Spleen (tissue), 11 donors: ENCODE results near the gene NINJ1. TPM values are rescaled to one million over a fixed set of nuclear protein-coding genes. Genes with fewer than 3 reads are reported as not detected.

Source experiments
- DNase-seq: peaks from one replicate; pipeline ENCODE4 v3.0.0-alpha.2; 2020
- H3K27ac ChIP-seq, 8 donors: fragments of 200-600 bp; sonication (generic) in 7 of 8; 1 replicate in 4 of 8; 2 replicates in 4 of 8; pipeline versions ENCODE4 v1.5.0 to v1.8.0; 2016 to 2021; ENCODE audit warnings: inconsistent platforms in 4 of 8, mild to moderate bottlenecking in 4 of 8, moderate library complexity in 1 of 8
- H3K27me3 ChIP-seq, 7 donors: fragments of 200-600 bp; sonication (generic) in 6 of 7; replicated peaks in 1 of 7; 1 replicate in 4 of 7; 2 replicates in 3 of 7; pipeline versions ENCODE4 v1.5.0 to v1.8.0; 2016 to 2021; ENCODE audit warnings: inconsistent platforms in 3 of 7, mild to moderate bottlenecking in 1 of 7
- H3K36me3 ChIP-seq, 6 donors: fragments of 200-600 bp; sonication (generic) in 5 of 6; 1 replicate in 4 of 6; 2 replicates in 2 of 6; pipeline versions ENCODE4 v1.5.0 to v1.8.0; 2016 to 2021; ENCODE audit warnings: inconsistent platforms in 2 of 6
- H3K4me1 ChIP-seq, 6 donors: fragments of 200-600 bp; sonication (generic) in 5 of 6; 1 replicate in 3 of 6; 2 replicates in 3 of 6; pipeline versions ENCODE4 v1.5.0 to v1.8.0; 2016 to 2021; ENCODE audit warnings: inconsistent platforms in 3 of 6
- H3K4me3 ChIP-seq, 8 donors: fragments of 200-600 bp; sonication (generic) in 7 of 8; 1 replicate in 4 of 8; 2 replicates in 4 of 8; pipeline versions ENCODE4 v1.5.0 to v1.8.0; 2016 to 2021; ENCODE audit warnings: inconsistent platforms in 4 of 8, mild to moderate bottlenecking in 4 of 8, moderate library complexity in 2 of 8
- H3K9me3 ChIP-seq, 8 donors: fragments of 200-600 bp; sonication (generic) in 7 of 8; 1 replicate in 4 of 8; 2 replicates in 4 of 8; pipeline versions ENCODE4 v1.5.0 to v1.8.0; 2016 to 2021; ENCODE audit warnings: inconsistent platforms in 4 of 8
- CTCF ChIP-seq, 11 experiments: fragments of 200-600 bp in 7 of 11; fragments of 450-650 bp in 4 of 11; sonication (generic) in 4 of 11; IDR thresholded peaks in 8 of 11; conservative IDR thresholded peaks in 3 of 11; 1 replicate in 7 of 11; 2 replicates in 4 of 11; pipeline versions ENCODE4 v1.4.0 to v1.8.0; 2016 to 2021; ENCODE audit warnings: antibody characterized with exemption in 11 of 11, inconsistent platforms in 4 of 11, mild to moderate bottlenecking in 1 of 11
- POLR2A ChIP-seq, 3 donors: fragments of 450-650 bp; IDR thresholded peaks; one replicate each; pipeline ENCODE4 v1.5.1; 2017; ENCODE audit warnings: antibody characterized with exemption in 3 of 3, mild to moderate bottlenecking in 1 of 3
- POLR2AphosphoS5 ChIP-seq, 3 donors: sonication (generic); formaldehyde crosslinking; IDR thresholded peaks; one replicate each; pipeline ENCODE4 v1.5.1; 2017; ENCODE audit warnings: antibody characterized with exemption in 3 of 3
- WGBS, 5 donors: extraction: QIAGEN DNeasy Blood & Tissue Kit in 3 of 5; methylation state at CpG; one replicate each; pipeline versions ENCODE4 v1.1.5 to v1.1.7; 2013 to 2018; 5-methylcytosine and 5-hydroxymethylcytosine counted together
- intact Hi-C: fragments of 100-400 bp; cut with DNase I; formaldehyde crosslinking; loops from one replicate; pipeline ENCODE4 v1.15.0; 2023; ENCODE audit warnings: low total_unique reads
- polyA plus RNA-seq, 3 donors: library from polyadenylated mRNA; stranded (reverse); fragments of 200-250 nt; gene quantifications; one replicate each; pipeline ENCODE4 v1.2.1, GENCODE V29; 2013
- total RNA-seq, 7 donors: library from RNA; depleted of rRNA in 3 of 7; stranded (reverse); fragments of >200 nt in 3 of 7; fragmentation: NEBNext Ultra II Directional in 4 of 7; extraction: Animal tissue kit (Norgen Biotek cat#: 25700) in 4 of 7; gene quantifications; one replicate each; pipeline versions ENCODE4 v1.1.0 to v1.2.1, GENCODE V29; 2016 to 2021
- donor health status: healthy with polysubstance abuse.
- donor health status: DM: no; HTN: no; CAD: no; lungs with moderate emphysema.
- donor health status: DM: no; HTN: no; CAD: no.
- donor health status: Bipolar disorder and iron deficiency.
- donor health status: healthy.
- donor health status: DM: no; HTN: no; CAD: no.
- donor health status: DM: yes; HTN: yes; CAD: no.

NINJ1 gene
- total and polyA plus RNA-seq, 10 donors: 26.5 to 142 (median 104) TPM

- H3K27ac ChIP-seq: peak overlapping the region; percentile 1 to 76 (median 60)
- no peak for DNase-seq
- H3K27me3 ChIP-seq: peaks cover 0 to 36% (median 5%) of the 10 kb centered on the region in 7 donors
- 68 to 85% (median 80%) methylated on average over 6 of the region's 6 CpGs for WGBS, 5 donors
- no peaks in the 10 kb centered on the region for H3K36me3 ChIP-seq
- H3K4me1 ChIP-seq: peaks cover 0 to 38% (median 18%) of the 10 kb centered on the region in 6 donors
- TF ChIP-seq POLR2AphosphoS5 (IDR thresholded peaks at IDR 0.05) (peak in 2 of 3 donors; percentile 37 to 62), CTCF (IDR thresholded peaks at IDR 0.05 in 8 of 11, conservative IDR thresholded peaks at IDR 0.05 in 3 of 11) (no peak), POLR2A (IDR thresholded peaks at IDR 0.05) (no peak)
- no peaks in the 10 kb centered on the region for H3K9me3 ChIP-seq
- intact Hi-C loops: no loop called here
- no peak overlapping the region for H3K4me3 ChIP-seq
Measured at GRCh38 chr9:93177676-93178075, 43.6 kb upstream of the NINJ1 start.

- peaks cover 0 to 10% (median 0%) of the 10 kb centered on the region in 7 donors for H3K27me3 ChIP-seq
- H3K27ac ChIP-seq: no peak overlapping the region
- no peaks in the 10 kb centered on the region for H3K9me3 ChIP-seq
- intact Hi-C loops: no loop called here
- no peak overlapping the region for H3K4me3 ChIP-seq
- WGBS, 5 donors: 78 to 87% (median 84%) methylated on average over 3 of the region's 3 CpGs
- no peaks in the 10 kb centered on the region for H3K36me3 ChIP-seq
- TF ChIP-seq CTCF (IDR thresholded peaks at IDR 0.05 in 8 of 11, conservative IDR thresholded peaks at IDR 0.05 in 3 of 11) (no peak), POLR2AphosphoS5 (IDR thresholded peaks at IDR 0.05) (no peak), POLR2A (IDR thresholded peaks at IDR 0.05) (no peak)
- H3K4me1 ChIP-seq: peaks cover 0 to 38% (median 18%) of the 10 kb centered on the region in 6 donors
- no peak for DNase-seq
Measured at GRCh38 chr9:93174976-93175375, 40.9 kb upstream of the NINJ1 start.

- H3K27me3 ChIP-seq: no peaks in the 10 kb centered on the region
- peaks cover 0 to 36% (median 18%) of the 10 kb centered on the region in 6 donors for H3K4me1 ChIP-seq
- no peak for DNase-seq
- H3K36me3 ChIP-seq: no peaks in the 10 kb centered on the region
- intact Hi-C loops: no loop called here
- H3K27ac ChIP-seq: peak overlapping the region in 5 of 8 donors; percentile 33 to 63 (median 45)
- TF ChIP-seq CTCF (IDR thresholded peaks at IDR 0.05 in 8 of 11, conservative IDR thresholded peaks at IDR 0.05 in 3 of 11): no peak
- no peak for TF ChIP-seq POLR2A (IDR thresholded peaks at IDR 0.05)
- peak in 1 of 3 donors; percentile 34 for TF ChIP-seq POLR2AphosphoS5 (IDR thresholded peaks at IDR 0.05)
- H3K4me3 ChIP-seq: no peak overlapping the region
- no peaks in the 10 kb centered on the region for H3K9me3 ChIP-seq
- 40 to 70% (median 63%) methylated on average over 9 to 12 of the region's 12 CpGs for WGBS, 5 donors
Measured at GRCh38 chr9:93173365-93174051, 39.5 kb upstream of the NINJ1 start.

- no peaks in the 10 kb centered on the region for H3K9me3 ChIP-seq
- intact Hi-C loops: no loop called here
- no peak for DNase-seq
- no peak for TF ChIP-seq POLR2AphosphoS5 (IDR thresholded peaks at IDR 0.05)
- H3K27me3 ChIP-seq: no peaks in the 10 kb centered on the region
- peaks cover 0 to 29% (median 17%) of the 10 kb centered on the region in 6 donors for H3K4me1 ChIP-seq
- H3K27ac ChIP-seq: peak overlapping the region in 3 of 8 donors; percentile 44 to 63 (median 45)
- no peaks in the 10 kb centered on the region for H3K36me3 ChIP-seq
- H3K4me3 ChIP-seq: no peak overlapping the region
- WGBS, 5 donors: 83 to 91% (median 89%) methylated on average over 16 to 20 of the region's 20 CpGs
Measured at GRCh38 chr9:93172666-93173364, 38.8 kb upstream of the NINJ1 start.
